GM21737 (cell line): ENCODE measurements around the gene BCL2L1.
"Not testable (repeated sequence)": the region's sequence is repeated elsewhere in the genome, so short reads cannot be mapped to it uniquely, and the experiment has no call there.

ENCODE experiments used
- ATAC-seq: cut with Tn5 transposase; IDR thresholded peaks from one replicate; pipeline ENCODE4 v1.9.1; 2021; ENCODE audit warnings: mild to moderate bottlenecking, moderate library complexity; ENCODE audit not compliant: unreplicated experiment

The BCL2L1 gene

DNA sequence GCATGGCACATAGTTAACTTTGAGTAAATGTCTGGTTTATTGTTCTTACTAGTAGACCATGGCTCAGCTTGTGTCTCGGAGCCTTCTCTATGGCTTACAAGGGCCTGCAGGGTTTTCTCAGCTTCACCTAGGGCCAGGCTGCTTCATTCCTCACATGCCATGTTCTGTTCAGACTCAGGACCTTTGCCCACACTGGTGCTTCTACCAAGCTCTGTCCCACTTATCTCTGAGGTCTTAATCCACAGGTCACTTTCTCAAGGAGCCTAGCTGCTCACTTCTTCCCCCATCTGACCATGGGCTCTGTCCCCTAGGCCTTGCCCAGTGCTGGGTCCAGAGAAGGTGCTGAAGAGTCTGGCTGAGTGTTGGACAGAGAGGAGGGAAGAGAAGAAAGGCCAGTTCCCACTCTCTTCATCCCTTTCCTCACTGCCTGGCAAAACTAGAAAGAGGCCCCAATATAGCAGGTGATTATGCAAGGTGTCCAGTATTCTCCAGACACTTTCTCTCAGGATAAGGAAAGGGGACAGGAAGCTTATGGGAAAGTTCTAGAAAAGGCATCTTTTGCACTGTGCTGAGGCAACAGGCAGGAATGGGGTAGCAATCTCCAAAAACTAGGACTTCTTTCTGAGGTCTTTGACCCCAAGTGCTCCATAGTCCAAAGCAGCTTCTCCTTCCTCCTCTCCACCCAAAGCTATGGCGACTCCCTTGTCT is 45.0 kb downstream of the BCL2L1 start:
- no peak for ATAC-seq

DNA sequence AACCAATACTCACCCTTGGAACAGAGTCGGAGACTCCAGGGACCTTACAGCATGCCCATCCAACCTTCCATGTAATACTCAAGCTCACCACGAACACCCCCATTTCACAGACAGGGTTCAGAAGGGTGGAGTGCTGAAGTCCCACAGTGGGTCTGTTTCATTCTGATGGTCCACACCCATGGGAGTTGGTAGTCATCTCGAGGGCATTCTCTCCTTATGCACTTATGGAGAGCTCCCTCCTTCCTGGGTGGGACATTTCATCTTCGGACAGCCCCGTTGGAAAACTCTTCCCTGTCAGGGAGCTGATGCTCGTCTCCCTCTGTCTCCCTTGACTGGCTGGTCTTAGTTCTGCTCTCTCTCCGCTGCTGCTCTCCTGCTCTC is 46.1 kb downstream of the BCL2L1 start:
- ATAC-seq, result no peak

DNA sequence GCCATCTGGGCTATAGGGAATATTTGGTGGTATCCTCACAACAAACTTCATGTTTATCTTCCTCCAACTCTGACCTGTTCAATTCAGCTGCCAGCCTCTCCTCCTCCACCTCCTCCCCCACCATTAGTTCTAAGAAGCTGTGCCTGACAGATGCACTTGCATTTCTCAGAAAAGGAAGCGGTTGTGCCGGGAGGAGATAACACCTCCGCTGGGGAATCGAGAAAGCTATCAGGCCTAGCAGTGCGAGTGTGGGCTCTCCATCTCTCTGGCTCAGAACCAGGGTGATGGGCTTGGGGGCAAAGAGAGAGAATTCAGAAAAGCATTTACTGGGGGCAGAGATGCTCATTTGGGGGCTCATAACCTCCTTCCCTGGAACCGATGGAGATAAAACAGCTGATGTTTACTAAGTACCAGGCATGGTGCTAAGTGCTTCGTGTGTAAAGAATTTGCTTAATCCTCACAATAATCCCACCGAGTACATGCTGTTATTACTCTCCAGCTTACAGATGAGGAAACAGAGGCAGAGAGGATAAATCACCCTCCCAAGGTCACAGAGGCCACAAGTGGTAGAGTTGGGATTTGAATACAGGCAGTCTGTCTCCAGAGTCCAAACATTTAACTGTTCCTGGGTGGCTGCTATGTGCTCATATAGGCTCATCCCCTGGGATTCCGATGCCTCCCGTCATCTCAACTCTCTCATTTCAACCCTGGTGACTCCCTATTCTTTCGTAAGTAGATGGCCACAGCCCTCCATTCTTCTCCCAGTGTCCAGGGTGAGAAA is 46.6 kb downstream of the BCL2L1 start:
- peak; percentile 42 for ATAC-seq

DNA sequence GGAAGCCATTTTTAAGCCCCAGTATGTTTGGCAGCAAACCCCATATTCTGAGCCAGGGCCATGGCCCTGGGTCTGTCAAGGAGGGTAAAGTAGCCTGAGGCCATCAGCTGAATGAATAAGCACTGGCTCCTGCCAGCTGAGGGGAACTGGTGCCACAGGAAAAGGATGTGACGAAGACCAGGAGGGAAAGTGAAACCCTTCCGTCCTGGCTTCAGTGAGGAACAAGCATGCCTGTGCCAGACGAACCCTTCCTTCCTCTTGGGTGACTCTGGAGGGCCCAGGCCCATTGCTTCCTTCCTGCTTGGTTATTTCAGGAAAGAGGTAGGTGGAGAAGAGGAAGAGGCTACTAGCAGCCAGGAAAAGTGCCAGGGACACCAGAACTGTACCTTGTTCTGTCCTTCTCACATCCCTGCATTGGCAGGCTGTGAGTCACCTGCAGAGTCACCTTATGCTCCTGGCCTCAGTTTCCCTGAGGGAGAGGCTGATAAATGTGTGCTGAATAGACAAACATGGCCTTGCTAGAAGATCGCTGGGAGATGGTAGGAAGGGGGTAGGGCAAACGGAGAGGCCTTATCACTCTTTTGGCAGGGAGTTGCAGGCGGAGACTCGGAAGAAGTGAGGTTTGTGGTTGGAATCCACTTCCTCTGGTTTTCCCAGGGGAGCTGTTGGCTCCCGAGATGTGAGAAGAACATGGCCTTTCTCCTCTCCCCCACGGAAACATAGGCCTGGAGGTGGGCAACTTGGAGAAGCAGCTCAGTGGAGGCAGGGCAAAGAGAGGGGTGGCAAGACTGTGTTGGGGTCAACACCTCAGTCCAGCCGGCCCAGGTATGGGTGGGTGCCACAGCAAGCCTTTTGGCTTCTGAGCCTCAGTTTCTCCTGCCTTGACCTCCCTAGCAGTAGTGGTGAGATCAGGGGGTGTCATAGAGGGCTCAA is 47.5 kb downstream of the BCL2L1 start:
- peak; percentile 61 for ATAC-seq

DNA sequence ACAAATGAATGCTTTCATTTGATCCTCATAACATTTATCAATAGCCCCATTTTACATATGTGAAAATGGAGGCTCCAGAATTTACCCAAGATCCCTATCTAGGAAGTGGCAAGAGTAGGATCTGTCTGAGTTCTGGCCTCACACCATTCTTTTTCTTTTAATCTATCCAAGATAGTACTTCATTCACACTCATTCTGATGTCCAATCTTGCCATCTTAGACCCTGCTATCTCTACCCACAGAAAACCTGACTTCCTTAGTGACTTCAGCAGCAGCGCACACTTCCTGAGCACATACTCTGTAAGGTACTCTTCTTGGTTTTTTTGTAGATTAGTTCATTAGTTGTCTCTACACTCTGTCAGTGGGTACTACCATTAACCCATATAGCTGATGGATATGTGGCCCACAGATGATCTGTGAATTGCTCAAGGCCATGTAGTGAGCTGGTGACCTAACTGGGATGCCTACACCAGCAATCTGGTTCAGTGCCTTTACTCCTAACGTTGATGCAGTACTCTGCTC is 48.7 kb downstream of the BCL2L1 start:
- ATAC-seq, result no peak

DNA sequence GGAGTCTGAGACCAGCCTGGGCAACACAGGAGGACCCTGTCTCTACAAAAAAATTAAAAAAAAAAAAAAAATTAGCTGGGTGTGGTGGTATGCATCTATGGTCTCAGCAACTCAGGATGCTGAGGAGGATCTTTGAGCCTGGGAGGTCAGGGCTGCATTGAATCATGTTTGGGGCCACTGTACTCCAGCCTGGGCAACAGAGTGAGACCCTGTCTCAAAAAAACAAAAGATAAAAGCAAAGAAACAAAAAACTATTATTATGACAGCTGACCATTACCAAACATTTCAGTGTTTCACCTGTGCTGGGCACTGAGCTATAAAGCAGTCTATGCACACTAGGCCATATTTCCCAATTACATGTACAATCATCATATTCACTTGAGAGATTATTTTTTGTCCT is 49.2 kb downstream of the BCL2L1 start:
- no peak for ATAC-seq

DNA sequence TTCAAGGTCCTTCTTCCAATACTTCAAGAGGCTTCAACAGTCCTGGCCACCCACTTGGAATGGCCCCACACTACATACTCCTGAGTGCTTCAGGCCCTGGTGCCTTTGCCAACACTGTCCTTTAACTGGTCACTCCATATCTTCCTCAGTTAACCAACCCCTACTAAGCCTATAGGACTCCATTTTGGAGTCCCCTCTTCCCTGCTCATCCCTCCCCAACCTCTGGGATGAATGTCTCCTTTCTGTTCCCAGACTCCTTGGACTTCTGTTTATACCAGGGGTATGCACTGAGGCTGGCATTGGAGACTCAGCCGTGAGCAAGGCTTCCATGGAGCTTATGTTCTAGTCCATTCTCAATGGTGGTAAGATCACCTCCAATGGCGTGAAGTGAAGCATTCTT is 51.3 kb downstream of the BCL2L1 start:
- no peak for ATAC-seq

DNA sequence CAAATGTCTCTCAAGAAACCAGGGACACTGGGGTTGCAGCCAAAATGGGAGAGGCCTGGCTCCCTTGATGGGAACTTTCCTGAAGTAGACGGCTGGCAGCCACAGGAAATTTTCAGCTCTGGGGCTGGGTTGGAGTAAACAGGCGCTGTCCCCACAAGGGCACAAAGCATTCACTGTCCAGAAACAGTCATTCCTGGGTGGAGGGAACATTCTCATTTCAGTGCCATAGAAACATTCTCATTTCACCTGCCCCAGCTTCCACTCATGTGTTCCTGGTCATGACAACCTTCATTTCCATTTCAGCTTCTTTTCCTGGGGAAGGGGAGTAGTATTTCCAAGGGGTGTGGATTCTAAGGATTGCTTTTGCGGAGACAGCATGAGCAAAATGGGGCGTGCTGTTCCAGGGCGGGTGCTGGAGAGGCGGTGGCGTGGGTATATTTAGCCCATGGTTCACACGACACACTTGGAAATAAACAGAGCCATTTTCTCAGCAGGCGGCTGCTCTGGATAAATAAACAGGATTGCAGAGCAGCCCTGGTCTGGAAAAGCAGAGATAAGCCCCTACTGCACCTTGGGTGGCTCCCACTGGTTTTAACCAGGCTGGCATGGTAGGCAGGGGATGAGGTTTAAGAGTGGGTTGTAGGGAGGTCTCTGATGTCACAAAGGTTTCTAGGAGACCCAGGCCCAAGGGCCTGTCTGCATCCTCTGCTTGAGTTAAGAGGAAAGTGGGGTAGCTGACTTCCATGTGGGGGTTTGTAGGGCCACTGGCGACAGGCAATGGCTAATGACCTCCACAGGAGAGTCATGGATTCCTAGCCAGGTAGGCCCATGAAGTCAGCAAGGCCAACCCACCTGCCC is 52.1 kb downstream of the BCL2L1 start:
- ATAC-seq, result no peak

DNA sequence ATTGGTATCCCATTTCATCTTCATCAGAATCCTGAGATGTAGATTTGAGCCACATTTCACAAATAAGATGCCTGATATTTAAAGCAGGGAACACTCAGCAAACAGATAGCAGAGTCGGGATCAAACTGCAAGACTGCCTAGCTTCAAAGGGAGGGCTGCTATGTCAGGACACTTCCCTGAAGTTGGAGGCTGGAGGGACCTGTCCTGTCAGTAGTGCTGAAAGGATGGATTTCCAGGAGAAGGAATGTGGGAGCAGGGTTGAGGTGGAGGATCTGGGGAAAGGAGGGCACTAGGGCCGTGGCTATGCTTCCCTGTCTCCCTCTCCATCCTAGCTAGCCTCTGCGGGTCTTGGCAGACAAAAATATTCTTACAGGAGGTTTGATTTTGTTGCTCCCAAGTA is 52.8 kb downstream of the BCL2L1 start:
- ATAC-seq, result no peak

DNA sequence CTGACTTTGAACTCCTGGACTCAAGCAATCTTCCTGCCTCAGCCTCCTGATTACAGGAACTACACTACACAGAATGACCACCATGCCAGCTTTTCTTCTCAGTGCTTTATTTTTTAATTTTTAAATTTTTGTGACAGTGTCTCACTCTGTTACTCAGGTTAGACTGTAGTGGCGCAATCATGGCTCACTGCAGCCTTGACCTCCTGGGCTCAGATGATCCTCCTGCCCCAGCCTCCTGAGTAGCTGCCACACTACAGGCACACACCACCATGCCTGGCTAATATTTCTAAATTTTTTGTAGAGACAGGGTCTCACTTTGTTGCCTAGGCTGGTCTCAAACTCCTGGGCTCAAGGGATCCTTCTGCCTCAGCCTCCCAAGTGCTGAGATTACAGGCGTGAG is 53.7 kb downstream of the BCL2L1 start:
- not testable (repeated sequence) for ATAC-seq

DNA sequence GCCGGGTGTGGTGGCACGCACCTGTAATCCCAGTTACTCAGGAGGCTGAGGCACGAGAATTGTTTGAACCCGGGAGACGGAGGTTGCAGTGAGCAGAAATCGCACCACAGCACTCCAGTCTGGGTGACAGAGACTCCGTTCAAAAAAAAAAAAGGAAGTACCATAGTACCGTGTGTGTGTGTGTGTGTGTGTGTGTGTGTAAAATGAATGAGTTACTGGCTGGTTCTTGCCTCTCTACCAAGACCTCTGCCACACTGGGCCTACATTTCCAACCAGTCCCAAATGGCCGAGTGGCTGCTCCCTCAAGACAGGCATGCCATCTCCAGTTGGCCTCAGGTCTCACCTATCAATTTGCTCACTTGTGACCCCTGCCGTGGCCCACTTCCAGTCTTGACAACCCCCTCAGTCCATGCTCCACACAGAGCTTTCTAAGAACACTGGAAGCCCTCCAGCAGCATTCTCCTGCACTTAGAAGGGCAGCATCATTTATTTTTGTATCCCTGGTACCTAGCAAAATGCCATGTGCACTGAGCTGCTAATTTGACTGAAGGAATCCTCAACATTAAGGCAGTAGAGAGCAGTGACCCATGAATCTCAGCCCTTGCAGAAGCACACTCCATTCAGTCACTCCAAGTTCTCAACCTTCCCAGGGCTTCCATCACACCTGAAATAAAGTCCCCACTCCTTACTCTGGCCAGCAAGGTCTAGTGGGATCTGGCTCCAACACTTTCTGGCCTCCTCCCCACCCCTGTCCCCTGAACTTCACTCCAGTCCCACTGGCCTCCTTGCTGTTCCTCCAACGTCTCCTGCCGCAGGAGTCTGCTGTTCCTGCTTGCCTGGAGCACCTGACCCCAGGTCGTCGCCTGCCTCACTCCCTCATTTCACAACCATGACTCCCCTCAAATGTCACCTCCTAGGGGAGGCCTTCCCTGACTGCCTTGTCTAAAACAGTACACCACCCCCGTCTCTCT is 55.1 kb downstream of the BCL2L1 start:
- ATAC-seq, result no peak

DNA sequence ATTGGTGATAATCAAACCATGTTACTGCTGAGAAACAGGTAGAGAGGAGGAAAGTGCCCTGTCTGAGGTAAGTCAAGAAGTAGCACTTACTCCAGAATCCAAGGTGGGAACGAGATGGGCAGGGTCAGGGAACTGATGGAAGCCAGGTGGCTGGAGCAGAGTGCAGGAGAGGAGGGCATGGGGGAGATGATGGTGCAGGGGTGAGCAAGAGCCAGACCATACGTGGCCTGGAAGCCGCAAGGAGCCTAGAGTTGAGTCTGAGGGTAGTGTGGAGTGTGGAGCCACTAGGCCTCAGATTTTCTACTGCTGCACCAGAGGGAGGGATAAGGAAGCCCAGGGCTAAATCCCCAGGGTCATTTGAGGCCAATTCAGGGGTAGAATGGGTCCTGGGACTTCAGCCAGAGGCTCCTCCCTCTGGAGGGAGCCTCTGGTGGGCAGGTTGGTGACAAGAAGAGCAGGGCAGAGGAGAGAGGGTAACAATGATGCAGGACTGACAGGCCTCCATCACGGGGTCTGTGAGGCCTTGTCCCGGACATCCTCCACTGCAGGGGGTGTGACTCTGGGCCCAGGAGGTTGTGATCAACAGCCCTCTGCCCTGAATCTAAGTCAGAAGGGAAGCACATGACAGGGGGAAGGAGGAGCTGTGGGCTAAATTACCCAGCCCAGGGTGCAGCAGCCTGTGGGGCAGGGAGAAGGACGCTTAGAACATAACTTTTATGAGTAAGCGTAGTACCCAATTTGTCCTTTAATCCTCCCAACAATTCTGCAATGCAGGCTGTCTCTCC is 56.2 kb downstream of the BCL2L1 start:
- ATAC-seq, result no peak

DNA sequence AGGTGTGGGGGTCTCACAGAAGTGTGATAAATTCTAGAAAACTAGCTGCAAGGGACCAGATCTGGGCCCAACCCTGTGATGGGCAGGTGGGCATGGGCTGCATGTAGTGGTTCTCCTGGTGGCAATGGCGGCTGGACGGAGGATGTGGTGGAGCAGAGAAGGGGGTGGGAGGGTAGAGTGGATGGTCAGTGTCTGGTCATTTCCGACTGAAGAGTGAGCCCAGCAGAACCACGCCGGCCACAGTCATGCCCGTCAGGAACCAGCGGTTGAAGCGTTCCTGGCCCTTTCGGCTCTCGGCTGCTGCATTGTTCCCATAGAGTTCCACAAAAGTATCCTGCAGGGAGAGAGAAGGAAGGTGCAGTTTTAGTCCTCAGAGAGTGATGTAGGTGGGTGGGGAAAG is 56.9 kb downstream of the BCL2L1 start:
- ATAC-seq, result no peak

DNA sequence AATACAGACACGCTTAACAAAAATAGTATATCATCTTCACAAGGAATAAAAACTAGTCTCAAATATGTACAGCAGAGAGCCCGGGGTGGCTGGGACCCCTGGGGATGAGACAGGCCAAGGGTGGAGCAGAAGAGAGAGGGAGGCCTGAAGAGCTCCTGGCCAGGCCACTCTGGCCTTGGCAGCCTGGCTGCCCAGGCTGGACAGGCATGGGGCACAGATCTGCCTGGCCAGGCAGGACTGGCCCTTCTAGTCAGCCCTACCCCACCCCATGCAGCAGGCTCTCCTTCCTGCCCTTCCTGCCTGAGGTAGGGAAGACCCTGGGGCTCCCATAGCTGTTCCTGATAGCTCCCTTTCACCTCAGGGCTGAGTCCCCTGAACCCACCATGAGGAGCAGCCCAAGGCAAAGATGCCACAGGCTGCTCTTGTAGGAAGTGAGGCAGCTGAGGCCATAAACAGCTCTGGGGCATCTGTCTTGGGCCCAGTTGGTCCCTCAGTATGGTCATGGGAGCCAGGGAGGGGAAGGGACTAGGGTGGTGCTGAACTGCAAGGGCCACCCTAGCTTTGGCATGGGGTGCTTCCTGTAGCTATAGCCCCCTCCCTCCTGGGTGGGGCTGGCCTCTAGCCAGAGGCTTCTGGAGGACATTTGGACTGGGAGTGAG is 57.8 kb downstream of the BCL2L1 start:
- no peak for ATAC-seq

DNA sequence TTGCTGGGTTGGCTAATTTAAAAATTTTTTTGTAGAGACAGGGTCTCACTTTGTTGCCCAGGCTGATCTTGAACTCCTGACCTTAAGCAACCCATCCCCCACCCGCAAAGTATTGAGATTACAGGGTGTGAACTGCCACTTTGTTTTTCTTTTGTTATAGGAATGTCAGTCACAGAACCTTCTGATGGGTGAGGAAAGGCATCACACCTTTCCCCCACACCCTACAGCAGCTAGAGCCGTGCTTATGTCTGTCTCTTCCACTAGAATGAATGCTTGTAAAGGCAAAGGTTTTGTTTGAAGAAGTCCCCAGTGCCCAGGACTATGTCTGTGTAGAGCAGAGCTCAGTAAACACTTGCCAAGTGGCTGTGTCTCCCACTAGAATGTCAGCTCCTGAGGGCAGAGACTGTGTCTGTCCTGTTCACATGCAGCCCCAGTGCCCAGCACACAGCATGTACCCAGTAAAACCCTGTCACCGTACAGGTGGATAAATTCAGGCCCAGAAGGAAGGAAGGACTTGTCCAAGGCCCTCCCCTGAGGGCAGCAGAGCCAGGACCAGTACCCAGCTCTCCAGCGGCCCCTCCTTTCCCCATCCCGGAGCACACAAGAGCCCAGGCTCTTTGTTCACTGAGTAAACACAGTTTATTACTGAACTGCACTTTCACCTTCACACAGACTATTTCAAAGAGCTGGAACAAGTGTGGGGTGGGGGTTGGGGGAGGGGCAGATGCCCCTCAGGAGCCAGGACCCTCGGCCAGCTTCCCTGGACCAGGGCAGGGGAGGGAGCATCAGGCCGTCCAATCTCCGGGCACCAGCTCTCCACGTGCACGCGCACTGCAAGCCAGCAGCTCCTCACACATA is 58.6 kb downstream of the BCL2L1 start:
- no peak for ATAC-seq

DNA sequence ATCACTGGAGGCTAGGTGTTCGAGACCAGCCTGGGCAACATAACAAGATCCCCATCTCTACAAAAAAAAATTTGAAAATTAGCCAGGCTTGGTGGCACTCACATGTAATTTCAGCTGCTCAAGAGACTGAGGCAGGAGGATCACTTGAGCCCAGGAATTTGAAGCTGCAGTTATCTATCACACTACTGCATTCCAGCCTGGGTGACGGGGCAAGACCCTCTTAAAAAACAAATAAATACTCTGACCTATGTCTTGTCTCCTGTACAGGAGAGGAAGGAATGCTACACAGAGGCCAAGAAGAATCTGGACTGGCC is 59.2 kb downstream of the BCL2L1 start:
- no peak for ATAC-seq

DNA sequence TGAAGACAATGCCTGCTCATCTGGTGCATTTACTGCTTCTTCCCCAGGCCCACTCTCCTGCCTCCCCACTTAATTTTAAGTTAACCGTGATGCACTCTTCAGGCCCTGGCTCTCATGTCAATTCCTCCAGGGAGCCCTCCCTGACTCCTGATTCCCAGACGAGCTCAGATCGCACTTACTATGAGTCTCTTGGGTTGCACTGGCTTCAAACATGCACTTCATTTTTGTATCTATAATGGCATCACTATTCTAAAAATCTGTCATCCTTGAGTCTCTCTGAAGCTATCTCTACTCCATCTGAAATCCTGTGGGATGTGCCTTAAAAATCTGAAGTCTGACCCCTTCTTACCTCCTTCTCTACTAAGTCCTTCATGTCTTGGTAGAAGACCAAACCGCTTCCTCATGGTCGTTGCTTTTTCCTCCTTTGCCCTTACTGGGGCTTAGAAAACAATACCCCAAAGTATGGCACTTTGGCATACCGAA is 60.3 kb downstream of the BCL2L1 start:
- no peak for ATAC-seq
